COLO668 (cell line): ENCODE data around the gene GAS2L1.

ENCODE experiments used
- DNase-seq: peaks from one replicate; lab custom pipeline; 2025; ENCODE audit not compliant: unreplicated experiment; lab: John Stamatoyannopoulos, UW

Gene GAS2L1

DNA sequence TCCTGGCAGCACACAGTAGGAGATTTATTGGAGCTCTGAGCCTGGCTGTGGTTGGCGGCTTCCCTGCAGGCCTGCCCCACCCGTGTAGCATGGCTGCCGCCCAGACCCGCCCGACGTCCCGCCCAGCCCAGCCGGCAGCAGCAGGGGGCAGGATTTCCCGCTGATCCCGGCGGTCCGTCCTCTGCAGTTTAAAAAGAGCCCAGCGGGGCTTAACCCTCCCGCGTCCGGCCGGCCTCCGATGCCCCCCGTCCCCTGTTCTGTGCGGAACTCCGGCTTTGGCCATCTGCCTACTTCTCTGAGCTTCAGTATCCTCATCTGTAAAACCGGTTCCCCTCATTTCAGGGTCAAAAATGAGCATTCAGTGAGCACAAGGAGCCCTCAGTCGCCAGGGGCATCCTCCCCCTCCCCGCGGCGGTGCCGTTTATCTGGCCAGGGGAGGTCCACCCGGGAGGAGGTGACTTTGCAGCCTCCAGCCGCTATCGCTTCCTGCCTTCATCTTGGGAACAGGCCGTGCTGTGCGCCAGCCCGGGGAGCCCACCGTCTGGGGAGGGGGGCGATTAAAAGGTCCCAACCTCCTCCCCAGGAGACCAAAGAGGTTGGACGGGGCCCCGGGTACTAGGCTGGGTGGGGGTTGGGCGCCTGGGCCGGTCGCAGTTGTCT is at the start of gene GAS2L1:
GAS2L1 (plus strand) TSS at position 476 of the 660 bp plus-strand sequence. CDS start 1,456 bp downstream, outside the sequence.
- peak; percentile 63 for DNase-seq

DNA sequence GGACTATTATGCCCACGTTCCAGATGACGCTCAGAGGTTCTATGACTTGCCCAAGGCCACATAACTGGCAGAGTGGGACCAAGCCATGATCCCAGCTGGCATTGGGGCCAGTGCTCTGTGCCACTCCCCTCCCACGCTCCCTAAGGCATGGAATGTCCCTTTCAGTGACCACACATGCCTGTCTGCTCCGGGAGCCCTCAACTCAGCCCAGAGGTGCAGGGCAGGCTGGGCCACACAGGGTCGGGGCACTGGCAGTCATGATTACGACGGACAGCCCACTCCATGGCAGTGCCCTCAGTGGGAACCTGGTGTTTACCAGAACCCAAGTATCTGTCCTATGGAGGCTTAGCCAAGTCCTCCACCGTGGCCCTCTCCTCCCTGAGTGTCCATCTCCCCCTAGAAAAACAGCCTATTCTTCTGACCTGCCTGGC is 48.7 kb upstream of the GAS2L1 start:
- no peak for DNase-seq

DNA sequence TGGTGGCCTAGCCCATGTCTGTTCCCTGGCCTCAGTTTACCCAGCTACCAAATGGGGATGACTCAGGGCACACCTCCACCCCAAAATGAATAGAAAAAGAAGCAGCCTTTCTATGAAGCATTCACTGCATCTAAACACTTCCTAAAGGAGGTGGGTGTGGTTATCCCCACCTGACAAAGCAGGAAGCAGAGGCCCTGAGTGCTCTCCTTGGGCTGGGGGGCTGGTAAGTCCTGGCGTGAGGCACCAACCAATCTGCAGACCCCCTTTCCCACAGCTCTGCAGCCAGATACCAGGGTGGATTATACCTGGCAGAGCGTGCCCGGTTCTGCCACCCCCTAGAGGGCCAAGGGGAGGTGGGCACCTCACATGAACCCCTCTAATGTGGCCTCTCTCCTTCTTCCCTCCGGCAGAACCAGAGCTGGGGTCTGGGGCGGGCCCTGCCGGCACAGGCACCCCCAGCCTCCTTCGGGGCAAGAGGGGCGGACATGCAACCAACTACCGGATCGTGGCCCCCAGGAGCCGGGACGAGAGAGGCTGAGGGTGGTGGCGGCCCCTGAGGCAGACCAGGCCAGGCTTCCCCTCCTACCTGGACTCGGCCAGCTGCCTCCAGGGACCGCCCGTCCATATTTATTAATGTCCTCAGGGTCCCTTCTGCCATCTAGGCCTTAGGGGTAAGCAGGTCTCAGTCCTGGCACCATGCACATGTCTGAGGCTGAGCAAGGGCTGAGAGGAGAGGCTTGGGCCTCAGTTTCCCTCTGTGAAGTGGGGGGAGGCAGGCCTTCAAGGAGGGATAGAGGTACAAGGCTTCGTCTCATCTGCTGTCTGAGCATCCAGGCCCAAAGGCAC is 47.8 kb upstream of the GAS2L1 start:
- DNase-seq, result no peak

DNA sequence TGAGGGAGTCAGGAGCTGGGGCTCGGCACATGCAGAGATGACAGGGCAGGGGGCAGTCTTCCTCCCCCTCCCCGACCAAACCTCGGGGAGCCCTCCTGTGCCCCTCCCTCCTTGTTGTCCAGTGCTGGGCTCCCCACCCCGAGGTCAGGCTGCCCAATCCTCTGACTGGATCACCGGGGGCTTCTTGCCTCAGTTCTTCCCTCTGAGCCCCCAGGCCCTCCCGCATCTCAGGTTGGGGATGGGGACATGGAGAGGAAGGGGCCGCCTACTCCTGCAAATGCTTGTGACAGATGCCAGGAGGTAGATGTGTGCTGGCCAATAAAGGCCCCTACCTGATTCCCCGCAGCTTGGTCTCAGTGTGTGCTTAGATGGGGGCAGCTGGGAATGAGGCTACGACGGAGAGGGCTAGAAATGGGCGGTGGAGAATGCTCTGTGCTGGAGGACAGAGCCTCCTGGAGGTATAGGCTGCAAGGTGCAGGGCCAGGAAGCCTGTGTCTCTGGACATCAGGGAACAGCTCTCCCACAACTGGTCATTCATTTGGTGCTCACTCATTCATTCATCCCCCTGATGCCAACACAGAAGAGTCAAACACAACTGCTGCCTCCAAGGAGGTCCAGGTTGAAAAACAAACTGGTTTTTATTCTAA is 47.1 kb upstream of the GAS2L1 start:
- DNase-seq, result no peak

DNA sequence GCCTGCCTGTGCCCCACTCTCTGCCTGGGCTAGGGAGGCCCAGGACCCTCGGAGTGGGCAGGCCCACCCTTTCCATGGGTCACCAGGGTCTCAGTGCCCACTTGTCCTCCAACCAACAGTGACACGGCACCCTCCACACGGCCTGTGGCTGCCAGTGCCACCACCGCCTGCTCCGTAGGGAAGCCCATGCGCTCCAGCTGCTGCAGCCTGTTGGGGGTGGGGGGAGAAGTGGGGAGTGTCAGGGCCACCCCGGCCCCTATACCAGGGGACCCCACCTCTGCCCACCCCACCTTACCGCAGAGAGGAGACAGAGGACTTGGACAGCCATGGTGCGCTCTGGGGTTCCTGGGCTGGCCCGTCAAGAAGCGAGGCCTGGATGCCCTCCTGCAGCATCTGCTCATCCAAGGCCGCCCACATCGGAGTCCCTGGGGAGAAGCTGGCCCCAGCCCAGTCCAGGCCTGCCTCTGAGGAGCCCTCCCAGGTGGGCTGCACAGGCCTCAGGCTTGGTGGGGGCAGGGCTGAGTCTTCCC is 46.4 kb upstream of the GAS2L1 start:
- no peak for DNase-seq

DNA sequence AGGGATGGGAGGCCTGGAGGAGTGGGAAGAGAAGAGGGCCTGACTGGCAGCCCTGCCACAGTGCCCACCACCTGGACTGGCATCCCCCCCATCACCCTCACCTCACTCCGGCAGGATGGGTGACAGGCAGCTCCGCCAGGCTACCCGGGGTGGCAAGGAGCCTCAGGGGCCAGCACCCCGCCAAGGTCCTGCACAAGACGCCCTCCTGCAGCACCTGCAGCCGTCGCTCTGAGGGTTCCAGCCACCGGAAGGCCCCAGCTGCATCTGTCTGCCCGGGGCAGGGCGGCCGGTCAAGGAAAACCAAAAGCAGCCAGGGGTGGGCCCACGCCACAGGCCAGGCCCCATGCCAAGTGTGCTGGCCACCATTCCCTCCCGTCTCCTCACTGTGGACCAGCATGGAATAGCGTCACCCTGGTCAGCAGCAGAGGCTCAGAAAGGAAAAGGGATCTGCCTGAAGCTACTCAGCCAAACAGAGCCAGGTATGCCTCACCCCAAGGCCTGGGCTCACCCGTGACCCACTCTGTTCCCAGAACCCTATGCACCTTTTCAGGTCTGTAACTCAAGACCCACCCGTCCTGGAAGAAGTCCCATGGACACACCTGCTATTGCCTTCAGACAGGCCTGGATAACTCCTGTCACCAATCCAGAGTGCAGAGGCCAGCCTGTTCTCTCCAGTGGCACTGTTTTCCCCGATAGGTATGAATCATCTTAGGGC is 45.7 kb upstream of the GAS2L1 start:
- DNase-seq, result no peak

DNA sequence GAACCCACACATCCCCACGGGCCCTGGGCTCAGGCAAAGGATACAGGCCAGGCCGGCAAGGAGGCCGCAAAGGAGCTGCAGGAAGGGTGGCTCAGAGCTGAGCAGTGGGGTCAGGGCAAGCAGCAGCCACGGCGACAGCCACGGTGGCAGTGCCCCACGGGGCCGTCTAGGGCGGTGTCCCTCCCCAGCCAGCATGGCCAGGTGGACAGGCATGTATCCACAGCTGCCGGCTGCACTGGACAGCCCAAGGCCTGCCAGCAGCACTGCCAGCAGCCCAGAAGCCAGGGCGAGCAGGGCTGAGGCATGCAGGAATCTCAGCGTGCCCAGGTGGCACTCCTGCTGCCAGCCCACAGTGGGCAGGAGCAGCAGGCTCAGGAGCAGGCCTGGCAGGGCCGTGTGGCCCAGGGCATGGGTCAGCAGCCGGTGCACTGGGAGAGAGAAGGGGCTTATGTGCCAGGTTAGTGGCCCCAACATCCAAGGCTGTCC is 42.6 kb upstream of the GAS2L1 start:
- no peak for DNase-seq

DNA sequence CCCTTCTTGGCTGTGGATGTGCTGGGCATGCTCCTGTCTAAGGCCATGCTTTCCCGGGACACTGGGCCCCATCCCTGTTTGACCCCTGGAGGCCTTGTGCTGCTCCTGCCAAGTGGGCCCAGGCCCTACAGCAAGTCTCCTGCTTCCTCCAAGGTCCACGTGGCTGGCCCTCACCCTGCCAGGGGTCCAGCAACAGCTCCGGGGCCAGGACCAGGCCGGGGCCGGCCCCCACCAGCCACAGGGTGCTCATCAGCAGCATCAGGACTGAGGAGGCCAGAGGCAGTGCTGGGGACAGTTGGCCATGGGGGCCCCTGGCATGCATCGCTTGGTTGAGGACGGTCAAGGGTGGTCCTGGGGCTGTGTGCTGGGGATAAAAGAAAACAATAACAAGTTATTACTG is 41.1 kb upstream of the GAS2L1 start:
- DNase-seq, result no peak

DNA sequence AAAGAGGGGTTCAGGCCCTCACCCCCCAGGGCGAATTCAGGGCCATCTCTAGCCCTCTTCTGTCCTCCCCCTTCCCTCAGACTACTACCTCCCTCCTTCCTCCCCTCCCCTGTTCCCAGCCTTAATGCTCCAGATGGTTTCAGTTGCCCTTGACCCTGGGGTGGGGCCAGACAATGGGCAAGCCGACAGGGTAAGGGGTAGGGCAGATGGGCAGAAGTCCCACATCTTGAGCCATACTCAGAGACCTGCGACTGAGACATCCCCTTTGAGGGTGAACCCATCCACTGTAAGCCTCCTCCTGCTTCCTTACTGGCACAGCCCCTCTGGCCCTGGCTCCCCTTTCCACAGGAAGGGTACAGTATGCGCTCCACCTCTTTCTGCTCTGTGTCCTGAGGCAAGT is 40.5 kb upstream of the GAS2L1 start:
- no peak for DNase-seq

DNA sequence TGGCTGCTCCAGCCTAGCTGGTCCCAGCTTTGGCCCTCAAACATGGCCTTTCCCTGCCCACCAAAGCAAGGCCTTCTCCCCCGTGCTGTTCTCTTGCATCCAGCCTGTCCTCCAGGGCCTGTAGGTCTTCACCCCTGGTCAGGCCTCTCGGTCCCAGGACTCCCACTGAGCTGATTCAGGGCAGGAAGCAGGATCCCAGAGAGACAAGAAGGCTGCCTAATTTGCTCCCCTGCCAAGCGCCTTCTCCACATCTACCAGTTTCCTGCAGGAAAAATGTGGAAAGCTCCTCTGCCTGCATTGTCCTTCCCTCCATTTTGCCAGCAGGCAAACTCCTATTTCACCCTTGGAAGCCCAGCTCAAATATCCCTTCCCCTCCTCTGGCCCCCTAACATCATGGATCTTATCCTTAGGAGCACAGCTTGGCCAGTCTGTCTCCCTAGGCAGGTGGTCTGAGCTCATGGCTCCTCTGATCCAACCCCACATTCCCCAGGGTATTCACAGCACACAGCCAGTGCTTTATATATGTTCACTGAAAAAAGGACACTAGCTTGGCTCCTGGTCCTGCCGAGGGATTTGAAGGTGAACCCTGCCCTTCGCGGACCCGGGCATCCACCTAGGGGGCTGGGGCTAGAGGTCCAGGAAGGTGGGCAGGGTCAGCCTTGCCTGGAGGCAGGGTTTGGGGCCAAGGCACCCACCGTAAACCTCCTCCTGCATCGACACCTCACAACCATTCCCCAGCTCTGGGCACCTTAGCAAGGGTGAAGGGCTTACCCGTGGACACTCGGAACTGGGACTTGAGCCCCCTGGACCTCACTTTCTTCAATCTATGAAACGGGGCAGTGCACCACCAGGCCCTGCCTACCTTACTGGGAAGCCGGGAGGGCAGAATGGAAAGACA is 39.6 kb upstream of the GAS2L1 start:
- no peak for DNase-seq

DNA sequence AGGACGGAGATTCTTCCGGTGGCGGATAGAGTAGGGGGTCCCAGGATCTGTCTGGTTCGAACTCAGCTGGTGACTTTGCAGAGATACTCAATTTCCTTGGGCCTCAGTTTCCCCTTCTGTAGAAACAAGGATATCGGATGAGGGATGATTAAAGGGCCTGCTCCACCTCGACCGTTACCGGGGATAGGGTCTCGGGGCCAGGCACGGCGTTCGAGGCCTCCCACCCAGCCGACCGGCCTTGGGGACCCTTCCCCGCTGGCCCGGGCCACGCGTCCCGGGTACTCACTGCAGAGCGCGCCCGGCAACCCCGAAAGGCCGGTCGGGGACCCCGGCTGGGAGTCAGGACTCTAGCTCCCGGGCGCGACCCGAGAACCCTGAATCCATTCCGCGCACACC is 39.0 kb upstream of the GAS2L1 start:
- DNase-seq, result no peak

DNA sequence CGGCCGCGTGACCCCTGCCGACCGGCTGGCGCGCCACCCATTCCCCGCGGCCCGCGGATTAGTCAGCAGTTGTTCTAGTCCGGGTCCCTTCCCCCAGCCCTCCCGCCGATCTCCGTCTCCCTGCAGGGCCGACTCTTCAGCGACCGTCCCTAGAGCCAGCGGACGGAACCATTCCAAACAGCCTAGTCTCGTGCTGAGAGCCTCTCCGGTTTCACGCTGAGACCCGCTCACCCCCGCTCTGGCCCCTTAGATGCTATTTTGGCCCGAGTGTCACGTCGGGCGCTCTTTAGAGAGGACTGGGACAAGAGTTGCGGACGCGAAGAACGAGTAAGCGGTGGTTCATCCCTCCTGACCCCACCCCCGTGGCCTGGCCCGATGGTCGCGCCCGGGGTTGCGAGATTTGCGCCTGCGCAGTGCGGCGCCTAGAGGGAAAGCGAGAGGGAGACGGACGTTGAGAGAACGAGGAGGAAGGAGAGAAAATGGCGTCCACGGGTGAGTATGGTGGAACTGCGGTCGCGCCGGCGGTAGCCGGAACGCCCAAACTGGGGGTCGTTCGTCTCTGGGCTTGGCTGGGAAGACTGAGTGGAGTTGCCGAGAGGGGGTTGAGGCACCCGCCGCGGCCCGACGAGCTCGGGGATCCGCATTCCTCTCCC is 38.5 kb upstream of the GAS2L1 start, which contains the start of the genes EWSR1 and RHBDD3:
EWSR1 (plus strand) TSS at position 411 of the 653 bp plus-strand sequence; CDS start at position 480, 69 bp downstream.
RHBDD3 (minus strand) TSS at position 124 of the 653 bp plus-strand sequence. CDS start 2,355 bp downstream, outside the sequence.
- peak; percentile 95 for DNase-seq

DNA sequence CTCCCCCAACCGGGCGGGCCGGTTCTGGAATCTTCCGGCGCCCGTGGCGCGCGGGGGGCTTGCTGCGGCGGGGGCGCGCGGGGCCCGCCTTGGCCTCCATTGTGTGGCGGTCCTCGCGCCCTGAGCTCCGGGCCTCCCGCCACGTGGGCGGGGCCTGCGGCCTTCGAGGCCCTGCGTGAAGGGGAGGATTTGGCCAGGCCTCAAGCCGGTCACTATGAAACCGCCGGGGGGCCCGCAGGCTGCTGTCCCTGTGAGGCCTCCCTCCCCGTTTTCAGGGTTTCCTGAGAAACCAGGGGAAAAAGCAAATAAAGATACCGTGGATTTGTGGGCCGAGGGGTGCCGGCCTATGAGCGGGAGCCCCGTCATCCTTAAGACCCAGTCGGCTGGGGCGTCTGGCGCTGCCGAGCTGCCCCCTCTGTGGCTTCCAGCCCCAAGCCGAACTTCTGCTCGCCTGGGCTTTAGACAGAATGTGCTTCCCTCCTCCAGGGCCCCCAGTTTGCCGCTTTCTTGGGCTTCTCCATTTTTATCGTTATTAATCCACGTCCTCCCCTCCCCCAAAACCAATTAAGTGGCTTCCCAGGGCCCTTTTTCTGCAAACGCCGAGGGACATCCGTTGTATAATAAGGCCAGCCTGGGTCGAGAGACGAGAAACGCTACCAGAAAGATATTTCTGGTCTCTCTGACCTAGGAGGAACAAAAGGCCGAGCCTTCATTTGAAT is 37.8 kb upstream of the GAS2L1 start:
- peak; percentile 61 for DNase-seq

DNA sequence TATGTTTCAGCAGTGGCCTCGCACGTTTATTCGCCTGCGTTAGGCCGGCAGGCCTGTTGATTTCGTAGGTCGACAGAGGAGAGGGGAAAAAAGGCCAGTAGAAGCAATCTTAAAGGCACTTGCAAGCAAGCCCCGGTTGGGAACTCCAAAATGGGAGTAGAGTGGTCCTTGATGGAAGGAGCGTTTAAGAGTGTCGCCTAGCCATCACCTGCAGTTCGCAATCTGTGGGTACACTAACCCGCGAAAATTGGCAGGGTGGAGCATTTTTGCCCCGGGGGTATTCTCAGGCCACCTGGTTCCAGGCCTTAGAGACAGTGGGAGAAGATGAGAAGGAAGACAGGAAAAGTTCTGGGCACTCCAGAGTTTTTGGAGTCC is 37.2 kb upstream of the GAS2L1 start:
- peak; percentile 20 for DNase-seq

DNA sequence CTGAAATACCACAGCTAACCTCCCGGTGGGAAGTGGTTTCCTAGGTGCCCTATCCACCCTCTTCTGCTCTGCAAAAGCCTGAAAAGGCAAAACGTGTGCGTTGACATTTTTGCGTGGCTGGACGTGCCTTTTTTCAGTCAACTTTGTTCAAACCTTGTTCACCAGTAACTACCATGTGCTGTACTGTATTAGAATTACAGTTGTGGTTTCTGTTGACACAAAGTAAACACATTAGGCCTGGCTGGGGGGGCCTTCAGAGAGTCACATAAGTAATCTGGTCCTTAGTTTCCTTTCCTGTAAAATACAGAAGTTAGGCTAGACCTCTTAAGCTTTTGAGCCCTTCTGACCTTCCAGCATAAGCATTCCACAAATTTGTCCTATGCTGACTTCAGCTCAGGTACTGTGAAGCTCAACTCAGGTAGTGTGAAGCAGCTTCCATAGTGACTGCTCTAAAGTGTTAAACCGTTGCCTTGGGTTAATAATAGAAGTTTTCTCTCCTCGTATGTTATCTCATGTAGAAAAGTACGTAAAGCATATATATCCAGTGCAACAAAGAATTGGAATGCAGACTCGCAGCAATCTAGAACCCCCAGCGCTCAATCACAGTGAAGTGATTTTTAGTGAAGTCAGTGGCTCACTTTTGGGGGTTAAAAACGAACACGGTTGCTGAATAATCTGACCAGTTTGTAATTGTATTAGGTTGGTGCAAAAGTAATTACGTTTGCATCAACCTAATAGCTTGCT is 36.5 kb upstream of the GAS2L1 start:
- DNase-seq, result no peak

DNA sequence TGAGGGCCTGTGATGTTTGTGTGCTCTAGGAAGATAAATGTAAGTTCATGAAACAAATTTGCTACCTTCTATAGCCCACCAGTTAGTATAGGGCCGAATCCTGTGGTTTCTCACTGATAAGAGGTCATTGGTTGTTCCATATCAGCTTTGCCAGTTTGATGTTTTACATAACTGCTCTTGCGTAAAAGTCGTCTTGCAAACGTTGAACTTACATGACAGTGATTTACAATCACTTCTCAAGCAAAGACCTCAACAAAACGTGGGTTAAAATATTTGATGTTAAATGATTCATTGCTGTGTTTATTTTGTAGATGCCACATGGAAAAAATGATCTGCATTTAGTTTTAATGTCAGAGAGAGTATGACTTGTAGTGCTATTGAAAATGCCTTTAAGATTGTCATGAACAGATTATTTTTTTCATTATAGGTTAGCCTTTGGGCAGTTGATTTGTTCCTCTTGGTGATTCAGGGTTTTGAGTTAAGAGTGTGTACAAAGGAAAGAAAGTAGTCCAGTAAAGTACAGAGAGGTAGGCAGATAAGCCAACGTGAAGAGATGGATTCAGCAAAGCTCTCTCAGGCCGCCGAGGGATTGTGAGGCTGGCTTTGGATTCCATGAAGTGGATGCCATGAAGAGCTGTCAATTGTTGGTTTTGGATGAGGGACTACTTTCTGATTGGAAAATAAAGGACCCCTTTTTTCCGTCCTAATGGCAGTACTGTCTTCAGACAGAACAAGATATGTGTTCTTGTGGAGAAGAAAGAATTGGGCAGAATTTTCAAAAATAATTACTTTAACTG is 35.8 kb upstream of the GAS2L1 start:
- no peak for DNase-seq

DNA sequence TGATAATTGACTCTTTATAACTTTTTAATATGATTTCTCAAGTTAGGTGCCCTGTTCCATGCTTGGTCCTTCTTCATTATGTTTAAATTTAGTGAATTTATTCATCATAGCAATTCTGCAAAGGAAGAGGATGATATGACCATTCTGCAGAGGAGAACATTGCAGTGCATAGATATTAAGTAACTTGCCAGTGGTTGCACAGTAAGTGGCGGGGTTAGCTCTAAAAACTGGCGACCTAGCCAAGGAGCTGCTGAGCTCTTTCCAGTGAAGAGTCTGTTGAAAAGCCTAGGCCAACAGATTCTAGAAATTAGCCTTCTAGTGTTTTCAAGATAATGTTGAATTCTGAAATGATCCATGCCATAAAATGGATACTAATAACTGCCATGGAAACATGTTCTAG is 33.8 kb upstream of the GAS2L1 start:
- DNase-seq, result no peak
